HG03097 (cell line): Measurements from ENCODE around the gene SLC7A6OS.

ENCODE experiments used
- ATAC-seq: cut with Tn5 transposase; IDR thresholded peaks from one replicate; pipeline ENCODE4 v1.9.1; 2021; ENCODE audit not compliant: unreplicated experiment, low FRiP score

Gene SLC7A6OS

GRCh38 chr16:68310774-68311511, at the start of gene SLC7A6OS, which contains the start of gene PRMT7:
Gene SLC7A6OS, minus strand, starts transcription at chr16:68310946. Its CDS starts 20 bp downstream, at chr16:68310926.
Gene PRMT7, plus strand, starts transcription at chr16:68311019. Its CDS starts 4,961 bp downstream, at chr16:68315980.
- peak; percentile 93 for ATAC-seq

DNA sequence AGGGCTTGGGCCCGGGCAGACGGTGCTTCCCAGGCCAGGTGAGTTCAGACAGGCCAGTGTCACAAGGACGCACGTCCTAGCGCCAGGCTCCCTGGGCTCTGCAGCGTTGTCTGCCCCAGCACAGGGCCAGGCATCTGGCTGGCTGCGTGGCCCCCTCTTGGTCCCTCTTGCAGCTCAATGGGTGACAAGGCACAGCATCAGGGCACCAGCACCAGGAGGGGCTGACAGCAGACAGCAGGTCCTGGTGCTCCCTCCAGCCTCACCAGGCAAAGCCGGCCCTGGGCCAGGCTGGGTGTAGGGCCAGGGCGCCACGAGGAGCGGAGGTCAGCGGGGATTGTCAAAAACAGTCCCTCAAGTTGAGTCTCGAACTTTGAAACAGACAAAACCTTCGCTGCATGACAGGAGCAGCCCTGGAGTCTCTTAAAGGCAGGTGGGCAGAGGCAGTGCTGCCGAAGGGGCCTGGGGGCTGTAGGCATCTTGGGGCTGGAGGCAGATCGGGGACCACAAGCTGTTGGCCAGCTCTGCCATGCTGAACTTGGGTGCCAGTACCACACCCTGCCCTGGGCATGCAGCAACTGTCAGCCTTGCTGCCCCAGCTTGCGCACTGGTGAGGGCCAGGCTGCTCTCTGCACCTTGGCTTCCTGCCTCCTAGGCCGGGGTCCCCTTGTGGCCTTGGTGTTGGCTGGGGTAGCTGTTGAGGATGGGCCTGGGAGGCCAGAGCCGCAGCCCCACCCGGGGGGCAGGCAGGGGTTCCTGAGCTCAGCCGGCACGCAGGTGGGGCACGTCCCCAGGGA, 48.8 kb upstream of the SLC7A6OS start:
- ATAC-seq, result no peak

DNA sequence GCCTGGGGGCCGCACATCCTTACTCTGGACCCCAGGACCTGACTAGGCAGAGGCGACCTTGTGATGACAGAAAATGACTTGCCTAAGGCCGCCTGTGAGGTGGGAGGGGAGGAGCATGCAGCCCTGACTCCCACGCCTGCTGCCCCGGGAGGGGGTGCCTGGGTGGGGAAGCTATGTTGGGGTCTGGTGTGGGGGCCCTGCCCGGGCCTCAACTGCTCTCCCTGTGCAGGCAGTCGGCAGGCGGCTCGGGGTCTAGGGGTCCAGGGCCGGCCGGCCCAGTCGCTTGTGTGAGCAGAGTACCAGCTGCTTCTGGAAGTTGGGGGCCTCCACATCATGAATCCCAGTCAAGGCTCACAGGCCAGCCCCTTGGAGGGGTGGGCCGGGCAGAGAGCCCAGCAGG, 48.2 kb upstream of the SLC7A6OS start:
- no peak for ATAC-seq

DNA sequence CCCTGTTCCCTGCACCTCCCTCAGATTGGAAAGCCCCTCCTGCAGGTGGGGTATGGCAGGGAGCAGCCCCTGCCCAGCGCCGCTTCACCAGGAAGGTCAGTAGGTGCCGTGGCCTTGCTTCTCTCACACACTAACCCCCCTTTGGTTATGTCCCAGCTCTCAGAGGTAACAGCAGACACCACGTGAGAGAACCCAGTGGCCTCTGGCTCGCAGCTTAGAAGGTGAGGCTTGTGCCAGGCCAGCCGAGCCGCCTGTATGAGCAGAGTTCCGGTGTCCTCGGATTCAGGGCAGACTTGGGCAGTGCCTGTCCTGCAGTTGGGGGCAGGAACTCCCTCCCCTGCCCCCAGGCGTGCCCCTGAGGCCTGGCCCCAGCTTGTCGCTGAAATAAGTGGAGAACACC, 47.2 kb upstream of the SLC7A6OS start:
- no peak for ATAC-seq

- ATAC-seq, result no peak
Measured at GRCh38 chr16:68357521-68357922, 46.8 kb upstream of the SLC7A6OS start.

GRCh38 chr16:68356919-68357286, 46.2 kb upstream of the SLC7A6OS start:
- ATAC-seq, result no peak

DNA sequence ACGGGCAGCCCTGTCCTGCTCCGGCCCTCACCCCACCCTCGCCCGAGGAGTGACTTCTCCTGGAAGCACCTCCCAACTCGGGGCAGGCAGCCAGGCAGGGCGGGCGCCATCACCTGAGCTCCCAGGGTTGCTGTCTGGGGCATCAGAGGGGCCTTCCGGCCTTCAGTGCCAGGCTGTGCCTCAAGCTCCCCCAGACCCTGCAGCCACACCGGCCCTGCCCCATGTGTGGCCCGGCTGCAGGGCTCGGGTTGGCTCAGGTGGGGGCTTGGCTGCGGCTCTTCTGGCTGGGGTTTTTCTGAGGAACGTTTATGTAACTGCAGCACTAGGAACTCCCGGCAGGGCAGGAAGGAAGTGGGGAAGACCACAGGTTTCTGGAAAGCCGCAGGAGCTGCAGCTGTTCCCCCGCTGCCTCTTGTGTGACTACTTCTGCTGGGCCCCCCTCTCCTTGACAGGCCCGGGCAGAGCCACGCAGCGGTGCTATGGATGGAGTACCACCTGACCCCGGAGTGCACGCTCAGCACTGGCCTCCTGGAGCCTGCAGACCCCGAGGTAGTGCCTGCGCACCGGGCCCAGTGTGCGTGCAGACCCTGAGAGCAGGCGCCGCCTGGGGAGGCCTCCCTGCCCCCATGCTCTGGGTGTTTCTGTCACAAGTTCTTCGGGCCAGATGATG, 45.6 kb upstream of the SLC7A6OS start:
- peak; percentile 68 for ATAC-seq

GRCh38 chr16:68355447-68356248, 44.9 kb upstream of the SLC7A6OS start:
- peak; percentile 7 for ATAC-seq

- no peak for ATAC-seq
Measured at GRCh38 chr16:68354816-68355215, 44.1 kb upstream of the SLC7A6OS start.

- no peak for ATAC-seq
Measured at GRCh38 chr16:68353366-68353765, 42.6 kb upstream of the SLC7A6OS start.

DNA sequence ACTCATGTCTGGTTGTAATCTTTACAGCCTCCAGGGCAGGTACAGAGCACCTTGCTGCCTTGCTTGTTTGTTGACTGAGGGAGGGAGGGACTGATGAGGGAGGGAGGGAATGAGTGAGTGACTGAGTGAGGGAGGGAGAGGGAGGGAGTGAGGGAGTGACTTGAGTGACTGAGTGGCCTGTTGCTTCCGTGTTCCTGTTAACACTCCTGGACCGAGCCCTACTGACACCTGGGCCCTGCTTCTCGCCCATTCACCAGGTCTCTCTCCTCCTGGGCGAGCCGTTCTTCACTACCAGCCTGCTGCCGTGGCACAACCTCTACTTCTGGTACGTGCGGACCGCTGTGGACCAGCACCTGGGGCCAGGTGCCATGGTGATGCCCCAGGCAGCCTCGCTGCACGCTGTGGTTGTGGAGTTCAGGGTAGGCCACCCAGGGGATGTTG, 41.3 kb upstream of the SLC7A6OS start:
- ATAC-seq, result no peak

- no peak for ATAC-seq
Measured at GRCh38 chr16:68351463-68351862, 40.7 kb upstream of the SLC7A6OS start.

DNA sequence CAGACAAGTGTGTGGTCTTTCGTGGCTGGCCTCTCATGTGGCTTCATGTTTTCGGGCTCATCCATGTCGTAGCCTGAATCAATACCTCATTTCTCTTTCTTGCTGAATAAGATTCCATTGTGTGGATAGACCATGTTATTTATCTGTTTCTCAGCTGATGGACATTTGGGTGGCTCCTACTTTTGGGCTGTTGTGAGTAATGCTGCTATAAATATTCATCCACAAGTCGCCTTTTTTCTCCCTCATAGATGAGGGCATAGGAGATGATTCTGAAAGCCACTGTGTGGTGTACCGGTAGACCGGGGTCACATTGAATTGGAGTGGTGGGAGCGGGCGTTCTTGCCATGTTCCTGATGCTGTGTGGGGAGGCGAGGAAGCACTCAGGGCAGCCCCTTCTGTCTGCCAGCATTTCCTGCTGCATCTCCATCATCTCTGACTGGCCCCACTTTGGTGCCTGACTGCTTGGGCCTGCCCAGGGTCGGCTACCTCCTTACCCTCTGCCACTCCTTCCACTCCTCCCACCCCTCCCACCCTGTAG, 40.1 kb upstream of the SLC7A6OS start:
- ATAC-seq, result no peak

GRCh38 chr16:68349838-68350410, 39.2 kb upstream of the SLC7A6OS start:
- ATAC-seq, result no peak

- ATAC-seq, result no peak
Measured at GRCh38 chr16:68348639-68349445, 38.1 kb upstream of the SLC7A6OS start.

GRCh38 chr16:68347605-68348004, 36.9 kb upstream of the SLC7A6OS start:
- no peak for ATAC-seq

- ATAC-seq, result no peak
Measured at GRCh38 chr16:68346892-68347480, 36.2 kb upstream of the SLC7A6OS start.

DNA sequence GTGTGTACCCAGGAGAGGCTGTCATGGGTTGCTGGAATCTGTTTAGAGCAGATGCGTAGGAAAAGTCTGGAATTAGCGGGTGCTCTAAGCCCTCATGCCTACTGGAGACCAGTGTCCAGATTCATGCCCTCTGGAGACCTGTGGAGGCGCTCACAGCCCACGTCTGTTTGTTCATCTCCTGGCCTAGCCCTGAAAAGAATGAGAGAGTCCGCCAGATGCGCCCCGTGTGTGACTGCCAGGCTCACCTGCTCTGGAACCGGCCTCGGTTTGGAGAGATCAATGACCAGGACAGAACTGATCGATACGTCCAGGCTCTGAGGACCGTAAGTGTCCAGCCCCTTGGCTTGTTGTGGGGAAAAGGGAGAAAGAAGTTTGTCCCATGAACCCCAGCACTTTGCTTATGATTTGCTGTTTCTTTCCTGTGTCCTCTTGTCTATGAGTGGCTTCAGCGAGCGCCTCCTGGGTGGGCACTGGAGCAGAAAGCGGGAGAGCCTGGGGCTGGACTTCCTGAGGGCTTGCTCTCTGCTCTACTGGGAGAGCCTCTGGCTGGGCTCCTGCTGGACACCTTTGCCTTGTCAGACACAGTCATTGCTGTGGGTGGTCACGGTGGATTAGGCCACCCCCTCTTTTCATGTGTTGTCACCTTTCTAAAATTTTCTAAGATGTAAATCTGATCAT, 35.4 kb upstream of the SLC7A6OS start:
- no peak for ATAC-seq
